K562 (cell line): ENCODE data around the gene PARD3B. TPM values are rescaled to one million over a fixed set of nuclear protein-coding genes. Genes with fewer than 3 reads are reported as not detected.

Experiments used
- ATAC-seq: fragments of 200-7000 bp; cut with Tn5 transposase; 3 replicates; pipeline ENCODE4 v1.9.1; 2020; ENCODE audit warnings: moderate library complexity
- BruUV-seq: library from RNA; stranded (reverse); fragments of 400-500 nt; replicated peaks from 2 replicates; lab custom pipeline; 2021; lab: Mats Ljungman, UMichigan
- CTCF ChIA-PET: fragments of 300-600 bp; formaldehyde crosslinking; extraction: SDS; loops from one replicate; lab custom pipeline; 2021; ENCODE audit warnings: low intra/inter-chr PET ratio; lab: Yijun Ruan, JAX
- POLR2A ChIA-PET: fragments of 300-600, 350-650 bp; sonication (Branson Sonifier 250); formaldehyde crosslinking; extraction: SDS; loops from one replicate; lab custom pipeline; 2021; ENCODE audit warnings: antibody characterized with exemption, inconsistent platforms; lab: Yijun Ruan, JAX
- DNase-seq, 4 experiments: peaks; one replicate each; pipeline versions ENCODE4 v3.0.0 to v3.0.0-alpha.2; 2011 to 2018; ENCODE audit warnings: low spot score in 3 of 4, mixed read lengths in 3 of 4; ENCODE audit errors: extremely low read depth in 1 of 4
- FAIRE-seq: peaks from 2 replicates; lab custom pipeline; 2011; peaks lifted over from hg19 to GRCh38; lab: Jason Lieb, UNC
- H2AFZ ChIP-seq: 2 replicates; pipeline ENCODE4 v1.6.0; 2011; ENCODE audit warnings: low read depth, low read length, control low read depth, inconsistent platforms
- H3K27ac ChIP-seq: fragments of 200-600 bp; 3 replicates; pipeline ENCODE4 v1.8.0; 2011; ENCODE audit warnings: low read depth, mild to moderate bottlenecking, control low read depth, inconsistent platforms, low read length, moderate library complexity, mixed read lengths; ENCODE audit errors: extremely low read depth
- H3K27me3 ChIP-seq, 2 experiments: fragments of 300-600 bp in 1 of 2; 2 replicates in 1 of 2; 3 replicates in 1 of 2; pipeline versions ENCODE4 v1.6.0 to v1.8.0; 2011; ENCODE audit warnings: inconsistent platforms in 2 of 2, low read length in 2 of 2, mild to moderate bottlenecking in 1 of 2, mixed read lengths in 1 of 2, moderate library complexity in 1 of 2; ENCODE audit not compliant: control insufficient read depth in 2 of 2, insufficient read depth in 2 of 2
- H3K36me3 ChIP-seq: fragments of 300-600 bp; 3 replicates; pipeline ENCODE4 v1.8.0; 2011; ENCODE audit warnings: mild to moderate bottlenecking, low read length, inconsistent platforms; ENCODE audit not compliant: control insufficient read depth, insufficient read depth
- H3K4me1 ChIP-seq, 2 experiments: fragments of 200-600 bp in 1 of 2; replicated peaks in 1 of 2; 2 replicates in 1 of 2; 3 replicates in 1 of 2; pipeline versions ENCODE4 v1.5.1 to v1.8.0; 2011; ENCODE audit warnings: inconsistent platforms in 2 of 2, low read length in 2 of 2, mild to moderate bottlenecking in 1 of 2, mixed read lengths in 1 of 2, moderate library complexity in 1 of 2; ENCODE audit not compliant: control insufficient read depth in 2 of 2, insufficient read depth in 2 of 2
- H3K4me2 ChIP-seq: 2 replicates; pipeline ENCODE4 v1.6.1; 2011; ENCODE audit warnings: low read length, control low read depth, inconsistent platforms, mixed read lengths; ENCODE audit not compliant: insufficient read depth
- H3K4me3 ChIP-seq: fragments of 200-600 bp; sonication (generic), shearing (Covaris generic); 2 replicates; pipeline ENCODE4 v1.5.1; 2016; ENCODE audit warnings: control low read depth, inconsistent platforms
- H3K79me2 ChIP-seq: fragments of 200-600 bp; 3 replicates; pipeline ENCODE4 v1.8.0; 2011; ENCODE audit warnings: low read length, inconsistent platforms; ENCODE audit not compliant: control insufficient read depth, insufficient read depth
- H3K9ac ChIP-seq, 2 experiments: 2 replicates each; pipeline versions ENCODE4 v1.6.0 to v1.6.1; 2011; ENCODE audit warnings: low read depth in 2 of 2, low read length in 2 of 2, control low read depth in 1 of 2, inconsistent platforms in 1 of 2, mild to moderate bottlenecking in 1 of 2, mixed read lengths in 1 of 2; ENCODE audit not compliant: insufficient read depth in 1 of 2
- H3K9me1 ChIP-seq: one replicate; pipeline ENCODE4 v1.6.0; 2011; ENCODE audit warnings: inconsistent platforms, mild to moderate bottlenecking, low read length, moderate library complexity; ENCODE audit not compliant: control insufficient read depth, insufficient read depth
- H3K9me3 ChIP-seq: replicated peaks from 2 replicates; pipeline ENCODE4 v1.5.1; 2011; ENCODE audit warnings: low read depth, low read length, inconsistent platforms; ENCODE audit not compliant: control insufficient read depth, insufficient read depth
- H4K20me1 ChIP-seq: replicated peaks from 2 replicates; pipeline ENCODE4 v1.6.1; 2011; ENCODE audit warnings: low read length, inconsistent platforms, mixed read lengths; ENCODE audit not compliant: control insufficient read depth, insufficient read depth
- ADNP ChIP-seq: fragments of 200-800 bp; sonication (Bioruptor generic); IDR thresholded peaks from 2 replicates; pipeline ENCODE4 v1.6.1; 2016; ENCODE audit warnings: missing genetic modification characterization, missing compliant biosample characterization
- CBFA2T3 ChIP-seq: fragments of 450-650 bp; IDR thresholded peaks from 2 replicates; pipeline ENCODE4 v1.6.1; 2017
- ETV5 ChIP-seq: sonication (generic); formaldehyde crosslinking; IDR thresholded peaks from 2 replicates; pipeline ENCODE4 v1.4.0; 2020; ENCODE audit warnings: low read depth, mild to moderate bottlenecking, missing genetic modification reagents
- GABPB2 ChIP-seq: fragments of 250-450 bp; sonication (Bioruptor Pico); conservative IDR thresholded peaks from 2 replicates; pipeline ENCODE4 v1.5.1; 2021; ENCODE audit warnings: mild to moderate bottlenecking
- KAT8 ChIP-seq: fragments of 450-650 bp; IDR thresholded peaks from 2 replicates; pipeline ENCODE4 v1.6.1; 2016; ENCODE audit warnings: low read depth, mild to moderate bottlenecking
- NFATC3 ChIP-seq: fragments of 450-650 bp; IDR thresholded peaks from 2 replicates; pipeline ENCODE4 v1.6.1; 2017; ENCODE audit warnings: mild to moderate bottlenecking
- NFE2L1 ChIP-seq: fragments of 450-650 bp; IDR thresholded peaks from 2 replicates; pipeline ENCODE4 v1.6.1; 2016; ENCODE audit warnings: missing genetic modification characterization, low read depth, mild to moderate bottlenecking, missing compliant biosample characterization, moderate library complexity, borderline replicate concordance
- RBM14 ChIP-seq: fragments of 200-400 bp; formaldehyde crosslinking; IDR thresholded peaks from 2 replicates; pipeline ENCODE4 v1.6.1; 2018; ENCODE audit warnings: low read depth, mild to moderate bottlenecking, low read length, moderate library complexity, borderline replicate concordance; ENCODE audit not compliant: insufficient read depth
- SMARCA5 ChIP-seq: fragments of 450-650 bp; IDR thresholded peaks from 2 replicates; pipeline ENCODE4 v1.6.1; 2016
- ZNF23 ChIP-seq: fragments of 250-450 bp; sonication (Bioruptor Pico); IDR thresholded peaks from 2 replicates; pipeline ENCODE4 v1.4.0; 2020; ENCODE audit warnings: mild to moderate bottlenecking
- ZNF253 ChIP-seq: fragments of 250-450 bp; sonication (Bioruptor Pico); conservative IDR thresholded peaks from 2 replicates; pipeline ENCODE4 v1.6.1; 2021; ENCODE audit warnings: mild to moderate bottlenecking
- ZNF316 ChIP-seq: fragments of 450-650 bp; IDR thresholded peaks from 2 replicates; pipeline ENCODE4 v1.6.1; 2016
- ZNF785 ChIP-seq: fragments of 250-450 bp; sonication (Bioruptor Pico); IDR thresholded peaks from 2 replicates; pipeline ENCODE4 v1.4.0; 2020; ENCODE audit warnings: mild to moderate bottlenecking
- WGBS: fragments of 100-300 bp; shearing (Covaris generic); methylation state at CpG from one replicate; pipeline ENCODE4 v1.1.6; 2016; ENCODE audit warnings: low coverage, mixed read lengths; ENCODE audit not compliant: insufficient coverage; ENCODE audit errors: missing lambda C conversion rate; 5-methylcytosine and 5-hydroxymethylcytosine counted together
- in situ Hi-C: fragments of 300-500 bp; cut with MboI; formaldehyde crosslinking; loops from 4 replicates; pipeline ENCODE4 v1.15.0; 2018; ENCODE audit warnings: inconsistent platforms, mixed read lengths
- intact Hi-C: fragments of 100-400 bp; cut with micrococcal nuclease; formaldehyde crosslinking; loops from 2 replicates; pipeline ENCODE4 v1.14.2; 2022
- polyA plus RNA-seq, 8 experiments: library from polyadenylated mRNA; depleted of rRNA in 4 of 8; stranded (reverse) in 5 of 8; unstranded in 3 of 8; fragments of >200 nt; fragmentation: Nextera tagmentation in 2 of 8; fragmentation: Illumina TruSeq in 1 of 8; extraction: Ambion mirVana in 2 of 8; extraction: Trizol in 1 of 8; gene quantifications; 2 replicates each; pipeline versions ENCODE4 v1.2.1 to v1.2.3, GENCODE V29; 2011 to 2014; ENCODE audit warnings: inconsistent platforms in 1 of 8, missing spikeins in 1 of 8
- total RNA-seq, 7 experiments: library from RNA; depleted of rRNA in 6 of 7; stranded (reverse); fragments of >200 nt in 6 of 7; fragmentation: Illumina TruSeq in 2 of 7; extraction: Trizol in 2 of 7; gene quantifications; 2 replicates each; pipeline versions ENCODE4 v1.2.1 to v1.2.3, GENCODE V29; 2011 to 2021; ENCODE audit warnings: low replicate concordance in 1 of 7
- TF ChIP-seq, protein P1 (sequence below): sonication (generic); formaldehyde crosslinking; IDR thresholded peaks from 2 replicates; pipeline ENCODE4 v1.8.1; 2022; ENCODE audit warnings: missing genetic modification reagents

Gene PARD3B
- total and polyA plus RNA-seq, 9 of the 15 experiments (the other 6 are each of a cell fraction or from before 2014, with no cell fraction given): 0.15 to 3.0 (median 1.1) TPM

- intact Hi-C loops: no loop called here
- TF ChIP-seq ZNF785 (CRISPR knock-in tag) (no peak), GABPB2 (no peak), ETV5 (CRISPR knock-in tag) (no peak), SMARCA5 (no peak), ZNF23 (CRISPR knock-in tag) (no peak), KAT8 (no peak), NFATC3 (no peak), NFE2L1 (no peak), CBFA2T3 (no peak), ZNF316 (no peak), RBM14 (no peak), ZNF253 (CRISPR knock-in tag) (no peak), ADNP (tag) (no peak)
- TF ChIP-seq, protein P1, sequence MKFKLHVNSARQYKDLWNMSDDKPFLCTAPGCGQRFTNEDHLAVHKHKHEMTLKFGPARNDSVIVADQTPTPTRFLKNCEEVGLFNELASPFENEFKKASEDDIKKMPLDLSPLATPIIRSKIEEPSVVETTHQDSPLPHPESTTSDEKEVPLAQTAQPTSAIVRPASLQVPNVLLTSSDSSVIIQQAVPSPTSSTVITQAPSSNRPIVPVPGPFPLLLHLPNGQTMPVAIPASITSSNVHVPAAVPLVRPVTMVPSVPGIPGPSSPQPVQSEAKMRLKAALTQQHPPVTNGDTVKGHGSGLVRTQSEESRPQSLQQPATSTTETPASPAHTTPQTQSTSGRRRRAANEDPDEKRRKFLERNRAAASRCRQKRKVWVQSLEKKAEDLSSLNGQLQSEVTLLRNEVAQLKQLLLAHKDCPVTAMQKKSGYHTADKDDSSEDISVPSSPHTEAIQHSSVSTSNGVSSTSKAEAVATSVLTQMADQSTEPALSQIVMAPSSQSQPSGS (CRISPR knock-in tag): no peak
- ChIA-PET POLR2A (interaction anchor here (1.1 kb wide), 1 partner anchor 11 kb away, joined by 3 read pairs; no protein-coding TSS in a partner anchor), CTCF (interaction anchor here (0.7 to 0.8 kb wide), 2 partner anchors 38 to 269 kb away, joined by 3 read pairs; no protein-coding TSS in a partner anchor)
- H3K27me3 ChIP-seq: no peaks in the 10 kb centered on the region
- no peaks in the 10 kb centered on the region for H3K9me3 ChIP-seq
- no peak overlapping the region for H3K9ac ChIP-seq
- no TSS peak for BruUV-seq
- WGBS: 67% methylated on average over 2 of the region's 2 CpGs
- DNase-seq (no peak), ATAC-seq (no peak), FAIRE-seq (no peak)
- in situ Hi-C loops: no loop called here
- no peak overlapping the region for H2AFZ ChIP-seq
- H3K4me2 ChIP-seq: no peak overlapping the region
- H3K4me3 ChIP-seq: no peak overlapping the region
- no peaks in the 10 kb centered on the region for H4K20me1 ChIP-seq
- H3K9me1 ChIP-seq: no peaks in the 10 kb centered on the region
- no peaks in the 10 kb centered on the region for H3K79me2 ChIP-seq
- no peaks in the 10 kb centered on the region for H3K36me3 ChIP-seq
- H3K4me1 ChIP-seq: no peaks in the 10 kb centered on the region
- no peak overlapping the region for H3K27ac ChIP-seq
Observed at GRCh38 chr2:205055251-205055650, 510.0 kb downstream of the PARD3B start.
